Parietal lobe (tissue), 1 donor: ENCODE measurements around the gene FN1. TPM values are rescaled to one million over a fixed set of nuclear protein-coding genes. Genes with fewer than 3 reads are reported as not detected.

ENCODE experiments used
- total RNA-seq: library from RNA; depleted of rRNA; stranded (reverse); fragments of >200 nt; gene quantifications from one replicate; pipeline ENCODE4 v1.2.3, GENCODE V29; 2014

Gene FN1
- 128 TPM for total RNA-seq

DNA sequence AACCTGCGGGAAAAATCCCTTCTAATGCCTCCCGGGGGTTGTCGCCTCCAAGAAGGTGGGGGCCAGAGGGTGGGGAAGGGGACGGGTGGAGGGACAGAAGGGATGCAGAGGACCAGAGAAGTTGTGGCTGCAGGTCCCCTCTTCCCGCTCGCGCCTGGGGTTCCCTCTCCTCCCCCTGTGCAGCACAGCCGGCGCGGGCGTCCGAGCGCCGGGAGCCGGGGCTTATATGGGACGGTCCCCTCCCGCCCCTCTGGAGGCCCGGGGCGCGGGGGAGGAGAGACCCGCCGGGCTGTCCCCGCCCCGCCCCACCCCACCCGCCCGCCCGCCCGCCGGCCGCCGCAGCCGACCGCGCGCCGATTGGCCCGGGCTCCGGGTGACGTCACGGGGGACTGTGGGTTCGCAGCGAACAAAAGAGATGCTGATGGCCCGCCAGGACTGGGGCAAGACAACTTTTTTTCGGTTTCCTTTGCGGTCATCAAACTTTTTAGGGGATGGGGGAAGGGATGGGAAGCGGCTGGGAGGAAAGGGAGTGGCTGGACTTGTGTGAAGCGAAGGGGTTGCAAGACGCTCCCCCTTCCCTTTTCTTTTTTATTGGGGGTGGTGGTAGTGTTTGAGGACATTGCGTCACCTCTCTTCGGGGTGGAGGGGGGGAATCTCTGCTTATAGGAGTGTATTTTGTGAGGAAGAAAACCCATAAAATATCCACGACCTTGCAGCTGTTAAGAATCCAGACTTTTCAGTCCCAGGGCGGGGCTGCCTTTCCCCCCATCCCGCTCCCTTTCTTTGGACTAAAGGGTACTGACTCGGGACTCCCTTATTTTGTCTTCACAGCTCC is at the start of gene FN1:
FN1 (minus strand) TSS at position 199 of the 835 bp plus-strand sequence. CDS start 266 bp downstream, outside the sequence.

DNA sequence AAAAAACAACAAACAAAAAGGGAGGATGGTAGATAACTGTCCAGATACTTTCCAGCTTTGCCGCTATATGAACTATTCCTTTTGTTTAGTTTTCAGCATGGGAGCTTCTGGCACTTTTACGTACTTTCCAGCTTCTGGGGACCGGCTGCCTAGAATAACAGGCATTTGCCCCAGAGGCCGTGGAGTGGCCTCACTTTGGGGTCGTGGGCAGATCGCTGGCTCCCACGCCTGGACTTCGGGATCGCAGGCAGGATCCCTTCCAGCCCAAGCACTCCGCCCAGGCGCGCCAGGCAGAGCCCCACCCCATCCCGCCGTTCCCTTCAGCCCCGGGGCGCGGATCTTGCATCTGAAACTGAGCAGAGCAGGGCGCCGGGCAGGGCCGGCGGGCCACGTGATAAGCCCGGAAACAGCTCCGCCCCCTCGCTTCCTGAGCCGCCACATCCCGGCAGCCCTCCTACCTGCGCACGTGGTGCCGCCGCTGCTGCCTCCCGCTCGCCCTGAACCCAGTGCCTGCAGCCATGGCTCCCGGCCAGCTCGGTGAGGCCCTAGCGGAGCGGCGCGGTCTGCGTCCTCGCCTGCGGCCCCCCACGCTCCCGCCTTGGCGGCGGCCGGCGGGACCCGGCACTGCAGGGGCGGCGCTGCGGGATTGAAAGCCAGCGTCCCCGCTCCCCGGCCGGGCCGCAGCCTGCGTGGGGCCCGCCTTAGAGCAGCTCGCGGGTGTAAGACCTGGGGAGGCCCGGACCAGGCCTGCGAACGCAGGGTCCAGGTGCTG is 124.1 kb downstream of the FN1 start, which contains the start of gene ATIC:
ATIC (plus strand) TSS at position 435 of the 772 bp plus-strand sequence; CDS start at position 519, 84 bp downstream.

Other genes starting within 250 kb of the FN1 start
- 36.9 TPM for gene ATIC, start 124.0 kb downstream of the FN1 start, total RNA-seq